Osteocyte (in vitro differentiated cells): ENCODE results near the gene PLEKHF1. TPM values are rescaled to one million over a fixed set of nuclear protein-coding genes. Genes with fewer than 3 reads are reported as not detected.

Source experiments
- DNase-seq: peaks from one replicate; pipeline ENCODE4 v3.0.0; 2021; ENCODE audit warnings: mixed read lengths; ENCODE audit not compliant: unreplicated experiment; ENCODE audit errors: extremely low spot score
- H3K27ac Mint-ChIP-seq: one replicate; pipeline ENCODE4 v1.8.0; 2021; ENCODE audit warnings: mild to moderate bottlenecking, mixed read lengths; ENCODE audit not compliant: unreplicated experiment
- H3K27me3 Mint-ChIP-seq: one replicate; pipeline ENCODE4 v1.8.0; 2021; ENCODE audit warnings: mixed read lengths; ENCODE audit not compliant: unreplicated experiment
- H3K36me3 Mint-ChIP-seq: one replicate; pipeline ENCODE4 v1.8.0; 2021; ENCODE audit warnings: mixed read lengths; ENCODE audit not compliant: unreplicated experiment
- H3K4me1 Mint-ChIP-seq: one replicate; pipeline ENCODE4 v1.8.0; 2021; ENCODE audit warnings: mixed read lengths; ENCODE audit not compliant: unreplicated experiment
- H3K4me3 Mint-ChIP-seq: one replicate; pipeline ENCODE4 v1.8.0; 2021; ENCODE audit warnings: mild to moderate bottlenecking, moderate library complexity, mixed read lengths; ENCODE audit not compliant: unreplicated experiment
- H3K9me3 Mint-ChIP-seq: one replicate; pipeline ENCODE4 v1.8.0; 2021; ENCODE audit warnings: mixed read lengths; ENCODE audit not compliant: unreplicated experiment
- total RNA-seq: library from RNA; stranded (reverse); gene quantifications from 2 replicates; pipeline ENCODE4 v1.2.1, GENCODE V29; 2021
- TF ChIP-seq, protein P1 (sequence below): fragments of 200-600 bp; sonication (generic); IDR thresholded peaks from 2 replicates; pipeline ENCODE4 v1.5.0; 2021; ENCODE audit warnings: antibody characterized with exemption, mild to moderate bottlenecking, moderate library complexity

The PLEKHF1 gene
- total RNA-seq, 1 donor from 2014 or later: 27.3 TPM

DNA sequence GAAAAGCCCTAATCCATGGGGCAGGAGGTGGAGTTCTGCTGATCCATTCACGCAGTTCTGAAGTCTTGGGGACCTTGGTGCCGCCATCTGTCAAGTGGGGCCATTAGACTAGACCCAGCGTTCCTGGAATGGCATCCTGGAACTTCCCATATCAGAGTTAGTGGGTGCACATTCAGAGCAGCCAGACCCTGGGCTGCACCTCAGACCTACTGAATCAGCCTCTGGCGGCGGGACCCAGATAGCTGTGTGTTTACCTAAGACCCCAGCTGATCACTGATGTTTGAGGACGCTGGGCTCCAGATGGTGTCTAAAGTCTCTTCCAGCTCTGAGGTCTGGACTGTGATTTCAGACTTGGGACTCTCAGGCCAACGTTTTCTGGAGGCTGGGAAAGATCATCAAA lies 46.4 kb upstream of the PLEKHF1 start:
- H3K36me3 Mint-ChIP-seq: peaks cover 15% of the 10 kb centered on the region
- H3K9me3 Mint-ChIP-seq: no peaks in the 10 kb centered on the region
- peaks cover 4% of the 10 kb centered on the region for H3K4me1 Mint-ChIP-seq
- peaks cover 8% of the 10 kb centered on the region for H3K27me3 Mint-ChIP-seq
- no peak overlapping the region for H3K4me3 Mint-ChIP-seq
- H3K27ac Mint-ChIP-seq: no peak overlapping the region
- TF ChIP-seq, protein P1, sequence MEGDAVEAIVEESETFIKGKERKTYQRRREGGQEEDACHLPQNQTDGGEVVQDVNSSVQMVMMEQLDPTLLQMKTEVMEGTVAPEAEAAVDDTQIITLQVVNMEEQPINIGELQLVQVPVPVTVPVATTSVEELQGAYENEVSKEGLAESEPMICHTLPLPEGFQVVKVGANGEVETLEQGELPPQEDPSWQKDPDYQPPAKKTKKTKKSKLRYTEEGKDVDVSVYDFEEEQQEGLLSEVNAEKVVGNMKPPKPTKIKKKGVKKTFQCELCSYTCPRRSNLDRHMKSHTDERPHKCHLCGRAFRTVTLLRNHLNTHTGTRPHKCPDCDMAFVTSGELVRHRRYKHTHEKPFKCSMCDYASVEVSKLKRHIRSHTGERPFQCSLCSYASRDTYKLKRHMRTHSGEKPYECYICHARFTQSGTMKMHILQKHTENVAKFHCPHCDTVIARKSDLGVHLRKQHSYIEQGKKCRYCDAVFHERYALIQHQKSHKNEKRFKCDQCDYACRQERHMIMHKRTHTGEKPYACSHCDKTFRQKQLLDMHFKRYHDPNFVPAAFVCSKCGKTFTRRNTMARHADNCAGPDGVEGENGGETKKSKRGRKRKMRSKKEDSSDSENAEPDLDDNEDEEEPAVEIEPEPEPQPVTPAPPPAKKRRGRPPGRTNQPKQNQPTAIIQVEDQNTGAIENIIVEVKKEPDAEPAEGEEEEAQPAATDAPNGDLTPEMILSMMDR: no peak
- no peak for DNase-seq

DNA sequence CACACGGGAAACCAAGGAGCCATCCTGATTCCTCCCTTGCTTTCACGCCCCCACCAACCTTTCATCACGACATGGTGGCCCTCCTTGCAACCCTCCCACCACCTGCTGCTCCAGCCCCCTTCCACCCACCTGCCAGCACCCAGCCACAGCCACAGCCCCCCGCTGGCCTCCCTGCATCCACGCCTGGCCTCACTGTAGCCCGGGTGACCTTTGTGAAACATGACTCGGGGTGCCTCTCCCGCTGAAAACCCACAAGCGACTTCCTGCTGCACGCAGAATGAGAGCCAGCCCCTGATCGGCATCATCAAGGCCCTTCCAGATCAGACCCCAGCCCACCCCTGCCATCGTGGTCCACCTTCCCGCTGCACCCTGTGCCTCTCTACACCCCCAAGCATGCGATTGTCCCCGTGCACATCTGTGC lies 44.3 kb upstream of the PLEKHF1 start:
- peaks cover 5% of the 10 kb centered on the region for H3K4me1 Mint-ChIP-seq
- no peak overlapping the region for H3K4me3 Mint-ChIP-seq
- TF ChIP-seq, protein P1: no peak
- H3K9me3 Mint-ChIP-seq: no peaks in the 10 kb centered on the region
- H3K27ac Mint-ChIP-seq: no peak overlapping the region
- peaks cover 8% of the 10 kb centered on the region for H3K27me3 Mint-ChIP-seq
- H3K36me3 Mint-ChIP-seq: peaks cover 4% of the 10 kb centered on the region
- DNase-seq: no peak

DNA sequence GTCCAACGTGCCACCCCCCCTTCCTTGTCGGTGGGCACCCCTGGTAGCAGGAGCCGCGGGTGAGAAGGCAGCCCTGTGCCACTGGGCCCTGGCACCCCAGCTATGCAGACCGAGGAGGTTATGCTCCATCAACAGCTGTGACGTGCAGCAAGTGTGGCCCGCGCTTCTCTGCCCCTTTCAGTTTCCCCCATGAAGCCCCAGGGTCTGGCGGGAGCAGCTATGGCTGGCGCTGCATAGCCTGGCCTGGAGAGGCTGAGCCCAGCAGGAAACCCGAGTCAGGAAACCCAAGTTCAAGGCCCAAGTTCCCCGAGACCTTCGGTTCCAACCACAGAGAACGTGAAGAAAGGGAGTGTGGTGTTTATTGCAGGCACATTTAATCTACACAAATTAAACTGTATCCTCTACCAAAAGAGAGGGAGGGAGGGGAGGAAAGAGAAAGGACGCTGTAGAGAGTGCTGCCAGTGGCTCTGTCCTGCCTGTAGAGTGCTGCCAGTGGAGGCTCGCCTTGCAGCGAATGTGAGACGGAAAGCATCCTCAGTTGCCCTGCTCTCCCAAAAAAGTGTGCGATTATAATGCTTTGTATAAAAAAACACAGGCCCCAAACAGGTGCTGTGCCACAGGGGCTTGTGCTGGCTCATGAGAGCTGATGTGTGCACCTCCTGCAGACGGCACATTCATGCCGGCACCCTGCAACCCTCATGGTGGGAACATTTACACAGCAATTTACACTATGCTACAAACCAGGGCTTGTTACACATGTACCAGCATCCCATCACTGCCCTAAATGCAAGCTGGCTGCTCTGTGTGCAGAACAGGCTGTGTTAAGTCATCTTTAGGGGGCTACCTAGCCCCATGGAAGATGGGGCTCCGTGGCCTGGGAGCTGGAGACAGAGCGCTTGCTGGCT lies 42.8 kb upstream of the PLEKHF1 start:
- H3K27ac Mint-ChIP-seq: no peak overlapping the region
- no peak for DNase-seq
- TF ChIP-seq, protein P1: no peak
- H3K27me3 Mint-ChIP-seq: peaks cover 8% of the 10 kb centered on the region
- H3K4me3 Mint-ChIP-seq: no peak overlapping the region
- H3K4me1 Mint-ChIP-seq: peaks cover 5% of the 10 kb centered on the region
- H3K36me3 Mint-ChIP-seq: no peaks in the 10 kb centered on the region
- no peaks in the 10 kb centered on the region for H3K9me3 Mint-ChIP-seq

DNA sequence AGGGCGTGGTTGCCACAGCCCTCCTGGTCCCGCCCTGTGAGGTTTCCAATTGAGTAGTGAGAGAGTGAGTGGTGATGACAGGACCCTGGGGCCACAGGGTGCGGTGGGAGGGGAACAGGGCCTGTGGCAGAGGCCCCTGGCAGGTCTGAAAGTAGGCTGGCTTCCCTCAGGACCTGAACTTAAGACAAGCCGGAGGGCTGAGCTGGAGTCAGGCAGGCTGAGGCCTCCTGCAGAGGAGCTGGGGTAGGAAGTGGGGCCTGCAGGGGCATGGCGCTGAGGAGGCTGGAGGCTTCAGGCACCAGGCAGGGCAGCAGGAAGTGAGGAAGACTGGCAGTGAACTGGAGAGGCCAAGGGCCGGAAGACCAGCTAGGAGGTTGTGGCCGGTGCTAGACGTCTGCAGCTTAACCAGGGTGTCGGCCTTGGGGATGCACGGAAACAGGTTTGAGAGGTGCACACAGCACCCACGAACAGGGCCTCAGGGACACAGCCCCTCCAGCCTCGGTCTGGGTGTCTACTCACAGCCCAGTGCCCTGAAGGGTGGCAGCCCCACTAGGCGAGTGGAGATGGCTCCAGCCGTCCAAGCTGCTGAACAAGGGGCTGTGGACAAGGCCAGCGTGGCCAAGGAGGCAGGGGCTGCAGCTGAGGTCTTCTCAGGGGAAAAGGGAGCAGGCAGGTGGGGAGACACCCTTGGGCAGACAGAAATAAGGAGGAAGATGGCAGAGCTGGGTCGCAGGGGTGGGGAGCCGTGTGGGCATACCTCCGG lies 41.4 kb upstream of the PLEKHF1 start:
- H3K36me3 Mint-ChIP-seq: no peaks in the 10 kb centered on the region
- no peak overlapping the region for H3K27ac Mint-ChIP-seq
- H3K4me3 Mint-ChIP-seq: no peak overlapping the region

More for the DNA sequence above, 41.4 kb upstream of the PLEKHF1 start:
- no peaks in the 10 kb centered on the region for H3K9me3 Mint-ChIP-seq
- H3K4me1 Mint-ChIP-seq: peaks cover 5% of the 10 kb centered on the region
- TF ChIP-seq, protein P1: no peak
- H3K27me3 Mint-ChIP-seq: peaks cover 8% of the 10 kb centered on the region
- no peak for DNase-seq
